ENCODE measurements around the gene C22orf42. TPM values are rescaled to one million over a fixed set of nuclear protein-coding genes. Genes with fewer than 3 reads are reported as not detected.

C22orf42 gene
- total RNA-seq, 4 donors from 2014 or later: not detected

DNA sequence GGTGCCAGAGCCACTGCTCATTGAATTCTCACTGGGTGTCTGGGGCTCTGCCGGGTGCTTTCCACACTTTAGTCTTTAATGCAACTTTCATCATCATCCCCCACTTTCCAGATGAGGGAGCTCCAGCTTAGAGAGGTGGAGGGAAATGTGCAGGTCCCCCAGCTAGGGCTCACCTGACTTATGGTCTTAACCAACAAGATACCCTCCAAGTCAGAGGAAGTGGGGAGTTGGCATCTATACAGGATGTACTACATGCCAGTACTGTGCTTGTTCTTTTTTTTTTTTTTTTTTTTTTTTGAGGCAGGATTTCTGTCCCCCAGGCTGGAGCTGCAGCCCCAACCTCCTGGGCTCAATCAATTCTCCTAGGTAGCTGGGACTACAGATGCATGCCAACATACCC lies 26.3 kb downstream of the C22orf42 start:
- H3K27me3 ChIP-seq: peaks cover 7% of the 10 kb centered on the region
- no peak for TF ChIP-seq EP300 (IDR thresholded peaks at IDR 0.05)
- H3K27ac ChIP-seq: no peak overlapping the region
- no peak overlapping the region for H3K4me3 ChIP-seq
- no peaks in the 10 kb centered on the region for H3K4me1 ChIP-seq
- H3K9me3 ChIP-seq: no peaks in the 10 kb centered on the region
- no peaks in the 10 kb centered on the region for H3K36me3 ChIP-seq
- DNase-seq (ENCODE audit: low spot score in 2 of 2): no peak
- WGBS: 88% methylated on average over 1 of the region's 1 CpG

DNA sequence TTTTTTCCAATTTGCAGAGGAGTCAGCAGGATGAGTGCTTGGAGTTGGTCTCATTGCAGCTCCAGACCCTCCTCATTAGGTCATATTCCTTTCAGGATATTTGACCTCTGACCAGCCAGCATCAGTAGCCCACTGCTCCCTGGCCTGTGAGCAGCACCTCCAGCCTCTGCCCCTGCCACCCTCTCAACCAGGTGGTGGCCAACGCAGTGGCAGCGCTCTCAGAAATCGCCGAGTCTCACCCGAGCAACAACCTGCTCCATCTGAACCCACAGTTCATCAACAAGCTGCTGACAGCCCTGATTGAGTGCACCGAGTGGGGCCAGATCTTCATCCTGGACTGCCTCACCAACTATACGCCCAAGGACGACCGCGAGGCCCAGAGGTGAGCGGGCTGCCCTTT lies 27.0 kb downstream of the C22orf42 start:
- no peak overlapping the region for H3K4me3 ChIP-seq
- no peak for DNase-seq (ENCODE audit: low spot score in 2 of 2)

DNA sequence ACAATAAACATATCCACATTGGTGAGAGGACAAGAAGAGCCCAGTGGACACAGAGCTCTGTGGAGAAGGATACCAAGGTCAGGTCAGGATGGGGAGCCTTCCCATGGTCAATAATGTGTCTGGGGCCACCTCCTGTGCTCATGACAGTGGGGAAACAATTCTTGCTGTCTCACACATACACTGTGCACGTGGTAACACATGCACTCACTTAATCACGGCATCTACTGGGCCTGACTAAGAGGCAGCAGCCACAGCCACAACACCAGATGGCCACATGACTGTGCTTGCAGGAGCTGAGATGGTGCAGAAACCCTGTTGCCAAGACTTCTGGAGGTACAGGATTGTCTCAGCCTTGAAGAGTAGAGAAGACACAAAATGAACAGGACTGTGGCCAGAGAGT lies 28.6 kb downstream of the C22orf42 start:
- WGBS: 30% methylated on average over 2 of the region's 2 CpGs
- Histone ChIP-seq H3K27me3 (peaks cover 7% of the 10 kb centered on the region), H3K27ac (no peak overlapping the region), H3K4me3 (no peak overlapping the region), H3K4me1 (no peaks in the 10 kb centered on the region), H3K9me3 (no peaks in the 10 kb centered on the region), H3K36me3 (no peaks in the 10 kb centered on the region)
- TF ChIP-seq CTCF (IDR thresholded peaks at IDR 0.05) (no peak), EP300 (IDR thresholded peaks at IDR 0.05) (no peak), POLR2AphosphoS5 (IDR thresholded peaks at IDR 0.05) (no peak), POLR2A (IDR thresholded peaks at IDR 0.05) (no peak)
- DNase-seq (ENCODE audit: low spot score in 2 of 2): no peak

More for the DNA sequence above, 27.0 kb downstream of the C22orf42 start:
- TF ChIP-seq EP300 (IDR thresholded peaks at IDR 0.05): no peak
- no peak for TF ChIP-seq CTCF (IDR thresholded peaks at IDR 0.05)
- TF ChIP-seq POLR2A (IDR thresholded peaks at IDR 0.05): no peak
- TF ChIP-seq POLR2AphosphoS5 (IDR thresholded peaks at IDR 0.05): no peak
- Histone ChIP-seq H3K36me3 (no peaks in the 10 kb centered on the region), H3K4me1 (no peaks in the 10 kb centered on the region), H3K27ac (no peak overlapping the region), H3K9me3 (no peaks in the 10 kb centered on the region), H3K27me3 (peaks cover 7% of the 10 kb centered on the region)
- 86% methylated on average over 7 of the region's 11 CpGs for WGBS

DNA sequence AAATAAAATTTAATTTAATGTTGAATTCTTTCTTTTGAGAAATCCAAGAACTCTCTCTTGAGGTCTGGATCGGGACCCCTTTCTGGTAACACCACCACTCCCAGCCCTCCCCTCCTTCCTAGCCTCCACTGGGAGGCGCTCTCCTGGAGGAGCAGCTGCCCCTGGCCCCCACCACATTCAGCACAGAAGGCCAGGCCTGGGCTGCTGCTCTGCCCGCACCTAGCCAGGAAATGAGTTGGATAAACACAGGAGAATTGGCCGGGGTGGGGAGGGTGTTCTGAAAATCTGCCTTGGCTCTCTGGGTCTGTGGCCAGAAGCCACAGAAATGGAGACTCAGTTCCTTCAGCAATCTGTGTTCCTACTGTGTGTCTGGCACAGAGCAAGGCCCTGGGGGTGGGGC lies 31.2 kb downstream of the C22orf42 start:
- no peak overlapping the region for H3K4me3 ChIP-seq
- WGBS: 85% methylated on average over 4 of the region's 4 CpGs
- no peaks in the 10 kb centered on the region for H3K4me1 ChIP-seq
- H3K27me3 ChIP-seq: no peaks in the 10 kb centered on the region
- no peak overlapping the region for H3K27ac ChIP-seq
- H3K9me3 ChIP-seq: no peaks in the 10 kb centered on the region
- no peak for TF ChIP-seq POLR2AphosphoS5 (IDR thresholded peaks at IDR 0.05)
- no peak for TF ChIP-seq CTCF (IDR thresholded peaks at IDR 0.05)
- no peak for TF ChIP-seq POLR2A (IDR thresholded peaks at IDR 0.05)
- TF ChIP-seq EP300 (IDR thresholded peaks at IDR 0.05): no peak
- no peak for DNase-seq (ENCODE audit: low spot score in 2 of 2)
- H3K36me3 ChIP-seq: no peaks in the 10 kb centered on the region

- H3K36me3 ChIP-seq: no peaks in the 10 kb centered on the region
- no peak overlapping the region for H3K27ac ChIP-seq
- H3K27me3 ChIP-seq: no peaks in the 10 kb centered on the region
- TF ChIP-seq EP300 (IDR thresholded peaks at IDR 0.05) (no peak), CTCF (IDR thresholded peaks at IDR 0.05) (no peak), POLR2A (IDR thresholded peaks at IDR 0.05) (no peak), POLR2AphosphoS5 (IDR thresholded peaks at IDR 0.05) (no peak)
- no peaks in the 10 kb centered on the region for H3K9me3 ChIP-seq
- DNase-seq (ENCODE audit: low spot score in 2 of 2): no peak
- no peak overlapping the region for H3K4me3 ChIP-seq
- WGBS: 68% methylated on average over 10 of the region's 10 CpGs
- no peaks in the 10 kb centered on the region for H3K4me1 ChIP-seq
Measured at GRCh38 chr22:32123657-32124056, 35.4 kb downstream of the C22orf42 start.

GRCh38 chr22:32122899-32123298 lies 36.2 kb downstream of the C22orf42 start:
- WGBS: no CpG with 5 or more reads among the region's 15 CpGs

More at GRCh38 chr22:32122899-32123298, 36.2 kb downstream of the C22orf42 start:
- no peak overlapping the region for H3K27ac ChIP-seq
- H3K4me3 ChIP-seq: no peak overlapping the region
- no peaks in the 10 kb centered on the region for H3K4me1 ChIP-seq
- DNase-seq (ENCODE audit: low spot score in 2 of 2): no peak
- TF ChIP-seq POLR2AphosphoS5 (IDR thresholded peaks at IDR 0.05) (no peak), EP300 (IDR thresholded peaks at IDR 0.05) (no peak), POLR2A (IDR thresholded peaks at IDR 0.05) (no peak), CTCF (IDR thresholded peaks at IDR 0.05) (no peak)
- H3K36me3 ChIP-seq: no peaks in the 10 kb centered on the region
- no peaks in the 10 kb centered on the region for H3K9me3 ChIP-seq
- H3K27me3 ChIP-seq: no peaks in the 10 kb centered on the region
